ENCODE results near the gene FUCA1.

GRCh38 chr1:23913212-23913880, 45.3 kb upstream of the FUCA1 start, which contains the start of gene CNR2:
- TF ChIP-seq CTCF (IDR thresholded peaks at IDR 0.05; ENCODE audit: low read depth, low read length) = no peak
- no peak for TF ChIP-seq EZH2phosphoT487 (IDR thresholded peaks at IDR 0.05; ENCODE audit: low read depth)
